Astrocyte (in vitro differentiated cells and primary cell): Measurements from ENCODE around the gene AKAP13. TPM values are rescaled to one million over a fixed set of nuclear protein-coding genes. Genes with fewer than 3 reads are reported as not detected.

Experiments
- DNase-seq: peaks from one replicate; pipeline ENCODE4 v3.0.0-alpha.2; 2010; ENCODE audit warnings: low read depth
- FAIRE-seq: peaks from 2 replicates; lab custom pipeline; 2011; peaks lifted over from hg19 to GRCh38; lab: Jason Lieb, UNC
- H2AFZ ChIP-seq: 2 replicates; pipeline ENCODE4 v1.6.0; 2012; ENCODE audit warnings: low read depth, low read length, inconsistent platforms
- H3K27ac ChIP-seq: 2 replicates; pipeline ENCODE4 v1.5.1; 2011; ENCODE audit warnings: low read depth, low read length, inconsistent platforms
- H3K27me3 ChIP-seq: 2 replicates; pipeline ENCODE4 v1.6.0; 2011; ENCODE audit warnings: low read length, inconsistent platforms; ENCODE audit not compliant: insufficient read depth
- H3K36me3 ChIP-seq: 2 replicates; pipeline ENCODE4 v1.5.1; 2011; ENCODE audit warnings: low read length, inconsistent platforms; ENCODE audit not compliant: insufficient read depth
- H3K4me1 ChIP-seq: 2 replicates; pipeline ENCODE4 v1.5.1; 2011; ENCODE audit warnings: low read length, inconsistent platforms; ENCODE audit not compliant: insufficient read depth
- H3K4me2 ChIP-seq: 2 replicates; pipeline ENCODE4 v1.6.0; 2012; ENCODE audit warnings: low read length, inconsistent platforms
- H3K4me3 ChIP-seq: 2 replicates; pipeline ENCODE4 v1.5.1; 2011; ENCODE audit warnings: low read depth, mild to moderate bottlenecking, low read length, inconsistent platforms; ENCODE audit not compliant: insufficient read depth
- H3K79me2 ChIP-seq: 2 replicates; pipeline ENCODE4 v1.6.0; 2012; ENCODE audit warnings: mild to moderate bottlenecking, low read length, inconsistent platforms; ENCODE audit not compliant: insufficient read depth
- H3K9ac ChIP-seq: 2 replicates; pipeline ENCODE4 v1.6.0; 2012; ENCODE audit warnings: mild to moderate bottlenecking, low read length, inconsistent platforms
- H3K9me3 ChIP-seq: 2 replicates; pipeline ENCODE4 v1.5.1; 2012; ENCODE audit warnings: low read depth, mild to moderate bottlenecking, low read length, inconsistent platforms; ENCODE audit not compliant: insufficient read depth
- H4K20me1 ChIP-seq: 2 replicates; pipeline ENCODE4 v1.6.0; 2012; ENCODE audit warnings: low read length, inconsistent platforms; ENCODE audit not compliant: insufficient read depth
- H3K27ac Mint-ChIP-seq: one replicate; pipeline ENCODE4 v1.8.0; 2021; ENCODE audit warnings: mild to moderate bottlenecking, mixed read lengths; ENCODE audit not compliant: unreplicated experiment
- H3K27me3 Mint-ChIP-seq: one replicate; pipeline ENCODE4 v1.8.0; 2021; ENCODE audit warnings: low read depth, mixed read lengths; ENCODE audit not compliant: unreplicated experiment
- H3K36me3 Mint-ChIP-seq: one replicate; pipeline ENCODE4 v1.8.0; 2021; ENCODE audit warnings: low read depth, mixed read lengths; ENCODE audit not compliant: unreplicated experiment
- H3K4me1 Mint-ChIP-seq: one replicate; pipeline ENCODE4 v1.8.0; 2021; ENCODE audit warnings: low read depth, mixed read lengths; ENCODE audit not compliant: unreplicated experiment
- H3K4me3 Mint-ChIP-seq: one replicate; pipeline ENCODE4 v1.8.0; 2021; ENCODE audit warnings: mild to moderate bottlenecking, moderate library complexity, mixed read lengths; ENCODE audit not compliant: unreplicated experiment
- H3K9me3 Mint-ChIP-seq: one replicate; pipeline ENCODE4 v1.8.0; 2021; ENCODE audit warnings: mild to moderate bottlenecking, mixed read lengths; ENCODE audit not compliant: unreplicated experiment
- EZH2 ChIP-seq: IDR thresholded peaks from 2 replicates; pipeline ENCODE4 v1.6.1; 2012; ENCODE audit warnings: mild to moderate bottlenecking, low read length, inconsistent platforms; ENCODE audit not compliant: insufficient read depth
- total RNA-seq: library from RNA; stranded (reverse); gene quantifications from 2 replicates; pipeline ENCODE4 v1.2.1, GENCODE V29; 2021
- TF ChIP-seq, protein P1 (sequence below): IDR thresholded peaks from 2 replicates; pipeline ENCODE4 v1.5.1; 2011; ENCODE audit warnings: low read depth, mild to moderate bottlenecking, inconsistent platforms, low read length, moderate library complexity; ENCODE audit not compliant: insufficient read depth

AKAP13 gene
- total RNA-seq, 1 donor from 2014 or later, result 98.2 TPM

DNA sequence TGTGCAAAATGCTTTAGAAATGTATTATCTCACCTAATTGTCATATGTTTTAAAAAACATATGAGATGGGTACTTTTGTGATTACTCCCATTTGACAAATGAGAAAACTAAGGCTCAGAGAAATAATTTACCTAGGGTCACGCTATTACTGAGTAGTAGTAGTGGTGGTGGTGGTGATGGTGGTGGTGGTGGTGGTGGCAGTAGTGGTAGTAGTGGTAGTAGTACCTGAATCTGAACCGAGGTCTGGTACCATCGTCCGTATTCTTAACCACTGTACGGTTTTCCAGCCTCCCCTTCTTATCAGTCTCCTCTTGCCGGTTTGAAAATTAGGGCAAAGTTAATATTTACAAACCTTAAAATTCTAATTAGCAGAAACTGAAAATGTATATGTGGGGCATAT lies 311.9 kb downstream of the AKAP13 start:
- Histone ChIP-seq H3K4me2 (no peak overlapping the region), H3K36me3 (peaks cover 30% of the 10 kb centered on the region), H3K9me3 (no peaks in the 10 kb centered on the region), H3K27me3 (no peaks in the 10 kb centered on the region), H4K20me1 (no peaks in the 10 kb centered on the region), H3K4me1 (peaks cover 8% of the 10 kb centered on the region), H3K27ac (no peak overlapping the region), H2AFZ (no peak overlapping the region), H3K79me2 (no peaks in the 10 kb centered on the region), H3K4me3 (no peak overlapping the region), H3K9ac (no peak overlapping the region)
- no peak for TF ChIP-seq EZH2
- TF ChIP-seq, protein P1, sequence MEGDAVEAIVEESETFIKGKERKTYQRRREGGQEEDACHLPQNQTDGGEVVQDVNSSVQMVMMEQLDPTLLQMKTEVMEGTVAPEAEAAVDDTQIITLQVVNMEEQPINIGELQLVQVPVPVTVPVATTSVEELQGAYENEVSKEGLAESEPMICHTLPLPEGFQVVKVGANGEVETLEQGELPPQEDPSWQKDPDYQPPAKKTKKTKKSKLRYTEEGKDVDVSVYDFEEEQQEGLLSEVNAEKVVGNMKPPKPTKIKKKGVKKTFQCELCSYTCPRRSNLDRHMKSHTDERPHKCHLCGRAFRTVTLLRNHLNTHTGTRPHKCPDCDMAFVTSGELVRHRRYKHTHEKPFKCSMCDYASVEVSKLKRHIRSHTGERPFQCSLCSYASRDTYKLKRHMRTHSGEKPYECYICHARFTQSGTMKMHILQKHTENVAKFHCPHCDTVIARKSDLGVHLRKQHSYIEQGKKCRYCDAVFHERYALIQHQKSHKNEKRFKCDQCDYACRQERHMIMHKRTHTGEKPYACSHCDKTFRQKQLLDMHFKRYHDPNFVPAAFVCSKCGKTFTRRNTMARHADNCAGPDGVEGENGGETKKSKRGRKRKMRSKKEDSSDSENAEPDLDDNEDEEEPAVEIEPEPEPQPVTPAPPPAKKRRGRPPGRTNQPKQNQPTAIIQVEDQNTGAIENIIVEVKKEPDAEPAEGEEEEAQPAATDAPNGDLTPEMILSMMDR, result no peak
- Mint-ChIP-seq H3K27me3 (no peaks in the 10 kb centered on the region), H3K27ac (no peak overlapping the region), H3K4me3 (no peak overlapping the region), H3K4me1 (peaks cover 31% of the 10 kb centered on the region), H3K36me3 (peaks cover 18% of the 10 kb centered on the region), H3K9me3 (no peaks in the 10 kb centered on the region)
- no peak for DNase-seq
- FAIRE-seq, result no peak

DNA sequence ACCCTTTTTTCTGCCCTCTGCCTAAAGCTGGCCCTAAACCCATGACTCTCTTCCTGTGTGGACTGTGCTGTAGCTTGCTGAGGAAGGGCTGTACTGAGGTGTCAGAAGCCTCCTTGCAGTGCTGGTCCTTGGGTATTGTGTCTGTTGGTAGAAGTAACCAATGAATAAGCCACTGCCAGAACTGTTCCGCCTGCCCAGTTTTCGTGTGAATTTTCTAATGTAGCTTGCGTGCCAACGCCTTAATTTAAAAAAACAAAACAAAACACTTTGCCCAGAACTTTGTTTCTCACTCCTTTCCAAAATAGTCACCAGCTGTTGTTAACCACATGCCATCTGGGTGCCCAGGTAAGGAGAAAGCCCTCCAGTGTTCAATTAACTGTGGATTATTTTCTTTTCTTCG lies 312.5 kb downstream of the AKAP13 start:
- no peaks in the 10 kb centered on the region for H3K9me3 Mint-ChIP-seq

DNA sequence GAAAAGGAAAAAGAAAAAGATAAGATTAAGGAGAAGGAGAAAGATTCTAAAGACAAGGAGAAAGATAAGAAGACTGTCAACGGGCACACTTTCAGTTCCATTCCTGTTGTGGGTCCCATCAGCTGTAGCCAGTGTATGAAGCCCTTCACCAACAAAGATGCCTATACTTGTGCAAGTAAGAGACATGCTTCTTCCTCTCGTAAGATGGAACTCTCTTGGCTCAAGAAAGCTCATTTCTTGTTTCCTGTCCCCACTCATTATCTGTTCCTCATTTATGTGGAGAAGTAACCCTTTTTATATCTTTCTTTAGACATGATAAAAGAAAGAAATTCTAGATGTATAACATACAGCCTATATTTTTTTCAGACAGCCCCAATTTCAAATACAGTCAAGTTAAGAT lies 312.9 kb downstream of the AKAP13 start:
- Histone ChIP-seq H4K20me1 (no peaks in the 10 kb centered on the region), H3K9me3 (no peaks in the 10 kb centered on the region), H3K27ac (no peak overlapping the region), H3K36me3 (peaks cover 27% of the 10 kb centered on the region), H3K4me1 (peaks cover 8% of the 10 kb centered on the region), H3K9ac (no peak overlapping the region), H3K27me3 (no peaks in the 10 kb centered on the region), H3K4me2 (no peak overlapping the region), H3K4me3 (no peak overlapping the region), H3K79me2 (no peaks in the 10 kb centered on the region), H2AFZ (no peak overlapping the region)
- Mint-ChIP-seq H3K27me3 (no peaks in the 10 kb centered on the region), H3K9me3 (no peaks in the 10 kb centered on the region), H3K4me1 (peaks cover 31% of the 10 kb centered on the region), H3K27ac (no peak overlapping the region), H3K4me3 (no peak overlapping the region), H3K36me3 (peaks cover 18% of the 10 kb centered on the region)
- FAIRE-seq, result no peak
- no peak for DNase-seq
- no peak for TF ChIP-seq EZH2
- TF ChIP-seq, protein P1, result no peak

More for the DNA sequence above, 312.5 kb downstream of the AKAP13 start:
- H3K36me3 Mint-ChIP-seq, result peaks cover 18% of the 10 kb centered on the region
- peak overlapping the region; percentile 34 for H3K27ac Mint-ChIP-seq
- Histone ChIP-seq H3K9ac (no peak overlapping the region), H4K20me1 (no peaks in the 10 kb centered on the region), H3K4me2 (no peak overlapping the region), H3K36me3 (peaks cover 27% of the 10 kb centered on the region), H3K4me1 (peaks cover 8% of the 10 kb centered on the region), H2AFZ (no peak overlapping the region), H3K27me3 (no peaks in the 10 kb centered on the region), H3K4me3 (no peak overlapping the region), H3K9me3 (no peaks in the 10 kb centered on the region), H3K79me2 (no peaks in the 10 kb centered on the region), H3K27ac (no peak overlapping the region)
- FAIRE-seq, result no peak
- H3K27me3 Mint-ChIP-seq, result no peaks in the 10 kb centered on the region
- TF ChIP-seq EZH2, result no peak
- TF ChIP-seq, protein P1, result no peak
- no peak for DNase-seq
- H3K4me3 Mint-ChIP-seq, result no peak overlapping the region
- H3K4me1 Mint-ChIP-seq, result peaks cover 31% of the 10 kb centered on the region
